HepG2 (cell line): ENCODE results near the gene DNLZ.

Source experiments
- CTCF ChIP-seq: sonication (generic); formaldehyde crosslinking; IDR thresholded peaks from 2 replicates; pipeline ENCODE4 v1.5.0; 2020; ENCODE audit warnings: mild to moderate bottlenecking, missing genetic modification reagents, moderate library complexity
- FOXP4 ChIP-seq: sonication (generic); formaldehyde crosslinking; IDR thresholded peaks from 2 replicates; pipeline ENCODE4 v1.4.0; 2020; ENCODE audit warnings: missing genetic modification reagents
- GTF2F1 ChIP-seq: fragments of 150-350 bp; IDR thresholded peaks from 2 replicates; pipeline ENCODE4 v1.6.1; 2014; ENCODE audit warnings: low read length
- HDAC6 ChIP-seq: fragments of 200-600 bp; sonication (generic); IDR thresholded peaks from 2 replicates; pipeline ENCODE4 v1.7.0; 2017; ENCODE audit warnings: mild to moderate bottlenecking, antibody characterized with exemption, low read length, low read depth
- MXI1 ChIP-seq: IDR thresholded peaks from 3 replicates; pipeline ENCODE4 v1.6.1; 2012; ENCODE audit warnings: low read depth, low read length, inconsistent platforms, borderline replicate concordance
- PCBP1 ChIP-seq: fragments of 200-400 bp; formaldehyde crosslinking; IDR thresholded peaks from 2 replicates; pipeline ENCODE4 v1.6.1; 2017; ENCODE audit warnings: mild to moderate bottlenecking, low read depth, low read length, borderline replicate concordance
- PCBP2 ChIP-seq: fragments of 200-400 bp; formaldehyde crosslinking; optimal IDR thresholded peaks from 2 replicates; pipeline ENCODE3; 2018; ENCODE audit warnings: low read length, low read depth; ENCODE audit not compliant: poor library complexity, severe bottlenecking
- RBM22 ChIP-seq: fragments of 200-400 bp; formaldehyde crosslinking; optimal IDR thresholded peaks from 2 replicates; pipeline ENCODE3; 2017; ENCODE audit warnings: mild to moderate bottlenecking, low read length, moderate library complexity
- RFX3 ChIP-seq: IDR thresholded peaks from 2 replicates; pipeline ENCODE4 v1.6.1; 2016; ENCODE audit warnings: missing biosample characterization, missing genetic modification reagents
- RXRA ChIP-seq: sonication (generic); formaldehyde crosslinking; IDR thresholded peaks from 2 replicates; pipeline ENCODE4 v1.5.1; 2020; ENCODE audit warnings: missing genetic modification reagents
- ZFP37 ChIP-seq: sonication (generic); formaldehyde crosslinking; IDR thresholded peaks from 2 replicates; pipeline ENCODE4 v1.4.0; 2020; ENCODE audit warnings: missing genetic modification reagents, borderline replicate concordance
- ZFX ChIP-seq: sonication (generic); formaldehyde crosslinking; IDR thresholded peaks from 2 replicates; pipeline ENCODE4 v1.4.0; 2020; ENCODE audit warnings: mild to moderate bottlenecking, low read depth, missing genetic modification reagents, moderate library complexity
- ZNF30 ChIP-seq: sonication (generic); formaldehyde crosslinking; IDR thresholded peaks from 2 replicates; pipeline ENCODE4 v1.5.0; 2020; ENCODE audit warnings: mild to moderate bottlenecking, missing genetic modification reagents

GRCh38 chr9:136332482-136332983, 31.0 kb downstream of the DNLZ start:
- TF ChIP-seq PCBP2 (no peak), FOXP4 (CRISPR knock-in tag) (no peak), ZNF30 (CRISPR knock-in tag) (no peak), PCBP1 (no peak), RBM22 (no peak), ZFX (CRISPR knock-in tag) (no peak), RFX3 (no peak), RXRA (CRISPR knock-in tag) (no peak), GTF2F1 (no peak), CTCF (CRISPR knock-in tag) (no peak), MXI1 (no peak), ZFP37 (no peak), HDAC6 (no peak)
